Colonic mucosa (tissue), 4 donors: ENCODE results near the gene CEP170B. TPM values are rescaled to one million over a fixed set of nuclear protein-coding genes. Genes with fewer than 3 reads are reported as not detected.

ENCODE experiments used
- DNase-seq: peaks from one replicate; pipeline ENCODE4 v3.0.0-alpha.2; 2020
- H3K27ac ChIP-seq: fragments of 200-600 bp; one replicate; pipeline ENCODE4 v1.8.0; 2021
- H3K27me3 ChIP-seq: fragments of 200-600 bp; one replicate; pipeline ENCODE4 v1.8.0; 2021
- H3K36me3 ChIP-seq: fragments of 200-600 bp; one replicate; pipeline ENCODE4 v1.8.0; 2021
- H3K4me1 ChIP-seq: fragments of 200-600 bp; one replicate; pipeline ENCODE4 v1.8.0; 2021; ENCODE audit warnings: mild to moderate bottlenecking
- H3K4me3 ChIP-seq: fragments of 200-600 bp; one replicate; pipeline ENCODE4 v1.8.0; 2021
- H3K9ac ChIP-seq, 2 donors: one replicate each; pipeline ENCODE4 v1.7.0; 2013; ENCODE audit warnings: control low read depth in 2 of 2, low read depth in 2 of 2, low read length in 2 of 2
- H3K9me3 ChIP-seq: fragments of 200-600 bp; one replicate; pipeline ENCODE4 v1.8.0; 2021
- CTCF ChIP-seq: fragments of 200-600 bp; IDR thresholded peaks from one replicate; pipeline ENCODE4 v1.8.0; 2022; ENCODE audit warnings: antibody characterized with exemption, mild to moderate bottlenecking
- intact Hi-C: fragments of 100-400 bp; cut with DNase I; formaldehyde crosslinking; loops from one replicate; pipeline ENCODE4 v1.14.1; 2022
- total RNA-seq, 2 donors: library from RNA; stranded (reverse); fragmentation: NEBNext Ultra II Directional in 1 of 2; extraction: Animal tissue kit (Norgen Biotek cat#: 25700) in 1 of 2; gene quantifications; one replicate each; pipeline ENCODE4 v1.2.1, GENCODE V29; 2021
- donor health status: healthy.
- donor health status: DM: no; HTN: no; CAD: no.
- donor health status: DM: no; HTN: no; CAD: no.

CEP170B gene
- 100 to 1,000 TPM in 1 of 2 donors, 10 to 100 TPM in 1; 57.2 to 110 TPM for total RNA-seq

- H3K4me1 ChIP-seq = peaks cover 9% of the 10 kb centered on the region
- intact Hi-C loops = loop anchor here (5.0 kb wide), 1 partner anchor 98 kb away; no protein-coding TSS in a partner anchor
- no peaks in the 10 kb centered on the region for H3K36me3 ChIP-seq
- H3K9me3 ChIP-seq = no peaks in the 10 kb centered on the region
- peak within 1 kb of the TSS; percentile 90 to 94 for H3K9ac ChIP-seq
- peak within 1 kb of the TSS; percentile 68 for H3K4me3 ChIP-seq
- no peak for TF ChIP-seq CTCF
- peak within 1 kb of the TSS; percentile 83 for H3K27ac ChIP-seq
- DNase-seq = peak; percentile 53
- no peaks in the 10 kb centered on the region for H3K27me3 ChIP-seq
Observed at GRCh38 chr14:104865081-104865630, at the start of gene CEP170B. Gene CEP170B (plus strand): TSS chr14:104865268. CDS start chr14:104868451, 3,183 bp downstream.

GRCh38 chr14:104816616-104816884, 48.5 kb upstream of the CEP170B start:
- no peak for DNase-seq
- intact Hi-C loops = no loop called here
- Histone ChIP-seq H3K27ac (peak overlapping the region; percentile 97), H3K4me1 (peaks cover 7% of the 10 kb centered on the region), H3K9me3 (no peaks in the 10 kb centered on the region), H3K4me3 (peak overlapping the region; percentile 86), H3K9ac (peak overlapping the region; percentile 76 to 96), H3K27me3 (no peaks in the 10 kb centered on the region), H3K36me3 (no peaks in the 10 kb centered on the region)
- no peak for TF ChIP-seq CTCF

GRCh38 chr14:104817930-104818713, 46.9 kb upstream of the CEP170B start:
- intact Hi-C loops = no loop called here
- Histone ChIP-seq H3K9me3 (no peaks in the 10 kb centered on the region), H3K27me3 (no peaks in the 10 kb centered on the region), H3K4me3 (no peak overlapping the region), H3K9ac (no peak overlapping the region), H3K27ac (no peak overlapping the region), H3K4me1 (peaks cover 7% of the 10 kb centered on the region), H3K36me3 (no peaks in the 10 kb centered on the region)
- no peak for TF ChIP-seq CTCF
- DNase-seq = peak; percentile 16

GRCh38 chr14:104818714-104819161, 46.3 kb upstream of the CEP170B start:
- intact Hi-C loops = no loop called here
- peak; percentile 16 for DNase-seq
- H3K27ac ChIP-seq = no peak overlapping the region
- no peaks in the 10 kb centered on the region for H3K27me3 ChIP-seq
- H3K9me3 ChIP-seq = no peaks in the 10 kb centered on the region
- peaks cover 7% of the 10 kb centered on the region for H3K4me1 ChIP-seq
- TF ChIP-seq CTCF = no peak
- no peak overlapping the region for H3K9ac ChIP-seq
- no peaks in the 10 kb centered on the region for H3K36me3 ChIP-seq
- H3K4me3 ChIP-seq = no peak overlapping the region

- peak; percentile 19 for DNase-seq
- TF ChIP-seq CTCF = no peak
- Histone ChIP-seq H3K4me1 (peaks cover 7% of the 10 kb centered on the region), H3K9me3 (no peaks in the 10 kb centered on the region), H3K4me3 (no peak overlapping the region), H3K36me3 (no peaks in the 10 kb centered on the region), H3K27ac (no peak overlapping the region), H3K9ac (no peak overlapping the region), H3K27me3 (no peaks in the 10 kb centered on the region)
- intact Hi-C loops = no loop called here
Observed at GRCh38 chr14:104819361-104819781, 45.7 kb upstream of the CEP170B start.
